Measurements from ENCODE around the gene BNC2. TPM values are rescaled to one million over a fixed set of nuclear protein-coding genes. Genes with fewer than 3 reads are reported as not detected.

The BNC2 gene
- total RNA-seq, 1 donor: 53.9 TPM

DNA sequence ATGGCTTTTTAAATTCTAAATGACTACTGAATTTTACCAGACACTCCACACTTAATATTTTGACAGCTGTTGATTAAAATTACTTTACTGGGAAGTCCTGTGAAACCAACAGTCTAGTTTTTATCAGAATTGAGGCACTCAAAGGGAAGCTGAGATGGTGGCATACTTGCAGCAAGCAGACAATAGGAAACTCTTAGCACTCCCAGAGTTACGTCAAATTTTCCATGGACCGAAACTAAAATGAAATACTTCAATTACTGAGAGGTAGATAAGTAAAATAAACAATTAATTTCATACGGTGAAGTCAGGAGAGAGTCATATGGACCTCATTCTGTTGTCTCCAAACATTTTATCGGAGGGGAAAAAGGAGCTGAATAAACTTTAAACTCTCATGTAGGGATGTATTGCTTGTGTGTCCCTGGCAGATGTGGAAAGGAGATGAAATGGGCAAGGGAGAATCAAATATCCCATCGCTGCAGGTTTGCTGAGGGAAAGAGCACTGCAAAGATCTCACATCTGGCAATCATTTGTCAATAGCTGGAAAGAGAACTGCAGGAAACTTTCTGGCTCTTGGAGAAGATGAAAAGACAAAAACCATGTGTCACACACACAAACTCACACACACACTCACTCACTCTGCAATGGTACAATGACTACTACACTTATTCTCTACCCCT lies 189.4 kb downstream of the BNC2 start:
- Histone ChIP-seq H3K4me1 (ENCODE audit: insufficient read depth, low read length) (peaks cover 16% of the 10 kb centered on the region), H3K9me3 (ENCODE audit: low read depth, low read length) (no peaks in the 10 kb centered on the region), H3K4me3 (ENCODE audit: insufficient read depth, low read length) (no peak overlapping the region), H4K20me1 (ENCODE audit: insufficient read depth, low read length) (no peaks in the 10 kb centered on the region), H2AFZ (ENCODE audit: low read length) (no peak overlapping the region), H3K27ac (ENCODE audit: low read depth, low read length) (no peak overlapping the region), H3K79me2 (ENCODE audit: insufficient read depth, low read length) (peaks cover 75% of the 10 kb centered on the region), H3K27me3 (ENCODE audit: insufficient read depth, low read length) (no peaks in the 10 kb centered on the region), H3K36me3 (ENCODE audit: insufficient read depth, low read length) (no peaks in the 10 kb centered on the region), H3K4me2 (ENCODE audit: insufficient read depth, low read length) (no peak overlapping the region)
- TF ChIP-seq, protein P1, sequence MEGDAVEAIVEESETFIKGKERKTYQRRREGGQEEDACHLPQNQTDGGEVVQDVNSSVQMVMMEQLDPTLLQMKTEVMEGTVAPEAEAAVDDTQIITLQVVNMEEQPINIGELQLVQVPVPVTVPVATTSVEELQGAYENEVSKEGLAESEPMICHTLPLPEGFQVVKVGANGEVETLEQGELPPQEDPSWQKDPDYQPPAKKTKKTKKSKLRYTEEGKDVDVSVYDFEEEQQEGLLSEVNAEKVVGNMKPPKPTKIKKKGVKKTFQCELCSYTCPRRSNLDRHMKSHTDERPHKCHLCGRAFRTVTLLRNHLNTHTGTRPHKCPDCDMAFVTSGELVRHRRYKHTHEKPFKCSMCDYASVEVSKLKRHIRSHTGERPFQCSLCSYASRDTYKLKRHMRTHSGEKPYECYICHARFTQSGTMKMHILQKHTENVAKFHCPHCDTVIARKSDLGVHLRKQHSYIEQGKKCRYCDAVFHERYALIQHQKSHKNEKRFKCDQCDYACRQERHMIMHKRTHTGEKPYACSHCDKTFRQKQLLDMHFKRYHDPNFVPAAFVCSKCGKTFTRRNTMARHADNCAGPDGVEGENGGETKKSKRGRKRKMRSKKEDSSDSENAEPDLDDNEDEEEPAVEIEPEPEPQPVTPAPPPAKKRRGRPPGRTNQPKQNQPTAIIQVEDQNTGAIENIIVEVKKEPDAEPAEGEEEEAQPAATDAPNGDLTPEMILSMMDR (IDR thresholded peaks at IDR 0.05; ENCODE audit: extremely low read depth, low read depth, low read length): no peak
- no peak for DNase-seq (ENCODE audit: insufficient read length, low spot score, missing footprints)

DNA sequence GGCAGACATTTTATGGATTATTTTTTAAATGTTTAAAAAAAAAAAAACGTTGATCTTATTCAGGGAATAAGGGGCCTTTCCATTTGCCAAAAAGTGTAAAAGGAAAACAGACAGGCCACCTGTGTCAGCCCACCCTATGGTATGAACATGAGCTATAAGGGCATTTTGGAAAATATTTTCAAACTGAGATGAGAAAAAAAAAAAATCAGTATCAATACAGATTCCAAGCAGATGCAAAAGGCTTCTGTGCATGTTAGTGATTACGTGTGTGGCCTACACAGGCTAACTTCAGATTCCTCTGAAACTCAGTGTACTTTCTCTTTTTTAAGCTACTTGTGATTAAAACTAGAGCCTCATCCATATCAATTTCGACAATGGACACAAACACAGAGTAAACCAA lies 189.9 kb downstream of the BNC2 start:
- no peak overlapping the region for H3K27ac ChIP-seq (ENCODE audit: low read depth, low read length)
- H3K4me2 ChIP-seq (ENCODE audit: insufficient read depth, low read length): no peak overlapping the region
- H3K79me2 ChIP-seq (ENCODE audit: insufficient read depth, low read length): peaks cover 73% of the 10 kb centered on the region
- TF ChIP-seq, protein P1 (IDR thresholded peaks at IDR 0.05; ENCODE audit: extremely low read depth, low read depth, low read length): no peak
- H3K27me3 ChIP-seq (ENCODE audit: insufficient read depth, low read length): no peaks in the 10 kb centered on the region
- DNase-seq (ENCODE audit: insufficient read length, low spot score, missing footprints): no peak
- no peaks in the 10 kb centered on the region for H3K36me3 ChIP-seq (ENCODE audit: insufficient read depth, low read length)
- no peaks in the 10 kb centered on the region for H3K9me3 ChIP-seq (ENCODE audit: low read depth, low read length)
- no peaks in the 10 kb centered on the region for H4K20me1 ChIP-seq (ENCODE audit: insufficient read depth, low read length)
- no peak overlapping the region for H2AFZ ChIP-seq (ENCODE audit: low read length)
- H3K4me3 ChIP-seq (ENCODE audit: insufficient read depth, low read length): no peak overlapping the region
- H3K4me1 ChIP-seq (ENCODE audit: insufficient read depth, low read length): peaks cover 16% of the 10 kb centered on the region

DNA sequence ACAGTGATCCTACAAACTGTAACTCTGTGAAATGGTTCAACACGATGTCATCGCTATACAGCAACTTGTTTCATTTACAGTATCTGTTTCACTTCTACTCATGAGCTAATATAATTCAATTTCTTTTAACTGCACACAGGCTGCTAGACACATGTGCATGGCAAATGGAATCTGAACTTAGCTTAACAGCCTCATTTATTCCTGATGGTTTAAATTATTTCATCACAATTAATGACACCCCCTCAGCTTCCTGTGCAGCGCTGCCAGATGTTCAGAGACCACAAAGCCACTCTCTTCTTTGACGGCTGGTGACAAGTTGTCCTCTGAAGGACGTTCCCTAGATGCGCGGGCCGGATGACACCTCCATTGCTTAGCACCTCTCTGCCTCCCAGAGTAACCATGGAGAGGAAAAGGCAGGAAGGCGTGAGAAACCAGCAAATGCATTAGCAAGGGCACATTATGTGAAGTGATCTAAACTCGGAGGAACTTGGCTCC lies 191.1 kb downstream of the BNC2 start:
- Histone ChIP-seq H3K27ac (ENCODE audit: low read depth, low read length) (no peak overlapping the region), H2AFZ (ENCODE audit: low read length) (no peak overlapping the region), H3K4me3 (ENCODE audit: insufficient read depth, low read length) (no peak overlapping the region), H4K20me1 (ENCODE audit: insufficient read depth, low read length) (no peaks in the 10 kb centered on the region), H3K4me2 (ENCODE audit: insufficient read depth, low read length) (no peak overlapping the region), H3K9me3 (ENCODE audit: low read depth, low read length) (no peaks in the 10 kb centered on the region), H3K27me3 (ENCODE audit: insufficient read depth, low read length) (no peaks in the 10 kb centered on the region), H3K79me2 (ENCODE audit: insufficient read depth, low read length) (peaks cover 72% of the 10 kb centered on the region), H3K4me1 (ENCODE audit: insufficient read depth, low read length) (peaks cover 20% of the 10 kb centered on the region), H3K36me3 (ENCODE audit: insufficient read depth, low read length) (no peaks in the 10 kb centered on the region)
- DNase-seq (ENCODE audit: insufficient read length, low spot score, missing footprints): no peak
- TF ChIP-seq, protein P1 (IDR thresholded peaks at IDR 0.05; ENCODE audit: extremely low read depth, low read depth, low read length): no peak

DNA sequence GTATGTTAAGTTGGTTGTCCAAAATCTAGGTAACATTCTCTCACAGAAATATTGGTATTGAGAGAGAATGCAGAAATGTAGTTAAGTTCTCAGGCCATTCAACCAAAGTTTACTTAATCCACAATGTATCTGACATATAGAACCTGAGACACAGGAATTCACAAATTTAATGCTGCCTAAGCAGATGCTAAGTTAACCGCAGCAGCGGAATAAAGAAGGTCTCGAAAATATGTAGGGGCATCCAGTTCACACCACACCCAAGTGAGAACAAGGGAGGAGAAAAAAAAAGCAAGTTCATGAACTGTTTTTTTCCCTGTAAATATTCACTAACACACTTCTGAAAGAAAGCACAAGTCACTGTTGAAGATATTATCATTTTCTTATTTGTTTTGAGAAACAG lies 194.0 kb downstream of the BNC2 start:
- Histone ChIP-seq H3K9me3 (ENCODE audit: low read depth, low read length) (no peaks in the 10 kb centered on the region), H3K27me3 (ENCODE audit: insufficient read depth, low read length) (no peaks in the 10 kb centered on the region), H3K36me3 (ENCODE audit: insufficient read depth, low read length) (no peaks in the 10 kb centered on the region), H3K4me2 (ENCODE audit: insufficient read depth, low read length) (no peak overlapping the region), H3K27ac (ENCODE audit: low read depth, low read length) (no peak overlapping the region), H3K4me3 (ENCODE audit: insufficient read depth, low read length) (no peak overlapping the region), H3K4me1 (ENCODE audit: insufficient read depth, low read length) (peaks cover 24% of the 10 kb centered on the region), H4K20me1 (ENCODE audit: insufficient read depth, low read length) (no peaks in the 10 kb centered on the region), H3K79me2 (ENCODE audit: insufficient read depth, low read length) (peaks cover 55% of the 10 kb centered on the region), H2AFZ (ENCODE audit: low read length) (no peak overlapping the region)
- TF ChIP-seq, protein P1 (IDR thresholded peaks at IDR 0.05; ENCODE audit: extremely low read depth, low read depth, low read length): no peak
- no peak for DNase-seq (ENCODE audit: insufficient read length, low spot score, missing footprints)
